GM18909 (cell line): Measurements from ENCODE around the gene NMUR2.

Experiments used
- ATAC-seq: cut with Tn5 transposase; IDR thresholded peaks from one replicate; pipeline ENCODE4 v1.9.1; 2021; ENCODE audit warnings: mild to moderate bottlenecking; ENCODE audit not compliant: unreplicated experiment, poor library complexity

The NMUR2 gene, protein sequence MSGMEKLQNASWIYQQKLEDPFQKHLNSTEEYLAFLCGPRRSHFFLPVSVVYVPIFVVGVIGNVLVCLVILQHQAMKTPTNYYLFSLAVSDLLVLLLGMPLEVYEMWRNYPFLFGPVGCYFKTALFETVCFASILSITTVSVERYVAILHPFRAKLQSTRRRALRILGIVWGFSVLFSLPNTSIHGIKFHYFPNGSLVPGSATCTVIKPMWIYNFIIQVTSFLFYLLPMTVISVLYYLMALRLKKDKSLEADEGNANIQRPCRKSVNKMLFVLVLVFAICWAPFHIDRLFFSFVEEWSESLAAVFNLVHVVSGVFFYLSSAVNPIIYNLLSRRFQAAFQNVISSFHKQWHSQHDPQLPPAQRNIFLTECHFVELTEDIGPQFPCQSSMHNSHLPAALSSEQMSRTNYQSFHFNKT

DNA sequence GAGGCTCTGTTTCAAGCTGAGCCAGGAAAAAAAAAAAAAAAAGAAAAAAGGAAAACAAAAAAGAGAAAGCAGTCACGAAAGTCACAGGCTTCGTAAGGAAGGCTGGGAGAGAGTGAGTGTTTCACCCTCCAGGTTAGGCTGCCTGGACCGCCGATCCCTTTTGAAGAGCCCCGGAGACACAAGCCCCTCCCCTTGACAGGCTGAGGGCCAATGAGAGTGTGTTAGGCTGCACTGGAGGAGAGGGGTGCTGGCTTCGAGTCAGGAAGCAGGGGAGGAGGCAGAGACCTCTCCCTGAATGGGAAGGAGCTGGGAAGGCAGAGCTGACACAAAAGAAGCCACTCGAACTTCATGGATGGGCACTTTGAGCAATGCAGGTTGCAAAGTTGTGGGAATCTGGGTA is at the start of gene NMUR2:
NMUR2 (minus strand) TSS at position 135 of the 400 bp plus-strand sequence. CDS start 166 bp downstream, outside the sequence.
- ATAC-seq, result no peak

- ATAC-seq, result no peak
Observed at GRCh38 chr5:152443935-152444334, 38.9 kb upstream of the NMUR2 start.

DNA sequence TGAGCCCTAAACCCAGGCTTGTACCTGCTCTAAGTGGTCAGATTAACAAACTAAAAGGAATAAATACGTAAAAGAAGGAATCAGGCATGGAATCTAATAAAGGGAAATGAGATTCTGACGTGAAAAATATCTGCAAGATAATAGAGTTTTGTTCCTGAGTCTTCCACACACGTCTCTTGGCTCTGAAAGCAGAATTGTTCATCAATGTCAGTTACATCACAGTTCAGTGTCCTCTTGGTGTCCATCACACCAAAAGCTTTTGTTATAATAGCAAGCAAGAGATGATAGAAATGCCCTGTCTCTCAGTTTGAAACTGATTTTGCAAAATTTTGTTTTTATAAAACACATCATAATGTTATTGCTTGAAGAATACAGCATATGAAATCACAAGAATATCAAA is 34.7 kb upstream of the NMUR2 start:
- no peak for ATAC-seq

DNA sequence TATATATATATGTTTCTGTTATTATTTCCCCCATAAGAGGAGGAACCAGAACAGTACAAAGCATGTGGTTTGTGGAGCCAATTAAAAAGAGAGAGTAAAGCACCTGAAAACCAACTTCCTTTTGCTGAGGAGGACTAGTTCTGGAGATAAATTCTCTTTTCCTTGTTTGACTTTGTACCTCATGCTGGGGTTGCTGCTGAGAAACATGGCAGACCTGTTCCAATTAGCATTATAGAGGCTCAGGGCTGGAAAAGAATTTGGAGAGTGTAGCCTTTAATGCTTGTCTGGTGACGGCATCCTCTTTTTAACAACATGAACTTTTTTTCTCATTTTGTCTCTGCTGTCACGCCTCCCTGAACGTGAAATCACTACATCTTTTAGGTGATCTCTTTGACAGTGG is 32.8 kb upstream of the NMUR2 start:
- ATAC-seq, result no peak

GRCh38 chr5:152427721-152428120 is 22.6 kb upstream of the NMUR2 start:
- no peak for ATAC-seq

GRCh38 chr5:152425083-152425482 is 20.0 kb upstream of the NMUR2 start:
- ATAC-seq, result no peak

DNA sequence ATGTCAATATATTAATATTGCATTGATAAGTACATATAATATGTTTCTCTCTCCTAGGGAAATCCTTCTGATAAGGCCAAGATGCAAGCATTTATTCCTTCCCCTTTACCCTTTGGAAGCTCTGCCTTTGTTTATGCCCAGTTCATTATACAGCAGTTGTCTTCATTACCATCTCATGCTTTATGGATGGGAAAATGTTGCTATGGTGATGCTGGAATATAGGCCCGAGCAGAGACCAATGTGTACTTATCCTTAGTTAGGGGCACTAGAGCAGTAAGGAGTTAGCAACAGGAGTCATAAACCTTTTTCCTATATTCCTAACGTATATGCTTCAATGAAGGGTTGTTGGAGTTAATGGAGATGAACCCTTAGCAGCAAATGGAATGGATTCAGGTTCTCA is 19.4 kb upstream of the NMUR2 start:
- ATAC-seq, result no peak

DNA sequence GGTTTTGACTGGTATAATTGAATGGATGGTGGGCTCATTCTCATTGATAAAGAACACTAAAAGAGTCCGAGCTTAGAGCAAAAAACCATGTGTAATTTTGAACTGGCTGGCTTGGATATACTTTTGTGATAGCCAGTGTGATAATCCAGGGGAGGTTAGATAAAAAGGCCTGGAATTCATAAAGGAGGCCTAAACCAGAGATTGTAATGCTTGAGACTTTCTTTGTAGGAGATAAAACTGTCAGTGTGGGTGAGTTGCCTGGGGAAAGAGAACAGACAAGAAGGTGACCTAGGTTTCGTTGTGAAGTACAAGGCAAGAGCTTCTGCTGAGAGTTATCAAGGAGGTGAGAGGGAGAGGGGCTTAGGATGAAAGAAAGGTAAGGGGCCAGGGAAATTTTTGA is 17.0 kb upstream of the NMUR2 start:
- no peak for ATAC-seq

DNA sequence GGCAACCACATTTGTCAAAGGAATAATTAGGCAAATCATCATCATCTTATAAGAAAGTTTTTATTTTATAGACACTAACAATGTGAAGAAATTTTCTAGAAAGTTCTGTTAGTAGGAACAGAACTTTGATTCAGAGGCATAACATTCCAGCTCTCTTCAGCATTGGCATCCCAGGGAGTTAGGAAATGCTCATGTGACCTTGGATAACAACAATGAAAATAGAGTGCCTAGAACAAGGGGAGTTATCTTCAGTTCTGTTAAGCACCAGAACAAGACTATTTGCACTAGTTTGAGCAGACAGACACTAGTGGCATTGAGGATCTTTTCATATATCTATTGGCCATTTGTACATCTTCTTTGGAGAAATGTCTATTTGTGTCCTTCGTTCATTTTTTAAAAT is 7.0 kb upstream of the NMUR2 start:
- no peak for ATAC-seq

- ATAC-seq, result no peak
Observed at GRCh38 chr5:152406082-152406481, 1.0 kb upstream of the NMUR2 start.

DNA sequence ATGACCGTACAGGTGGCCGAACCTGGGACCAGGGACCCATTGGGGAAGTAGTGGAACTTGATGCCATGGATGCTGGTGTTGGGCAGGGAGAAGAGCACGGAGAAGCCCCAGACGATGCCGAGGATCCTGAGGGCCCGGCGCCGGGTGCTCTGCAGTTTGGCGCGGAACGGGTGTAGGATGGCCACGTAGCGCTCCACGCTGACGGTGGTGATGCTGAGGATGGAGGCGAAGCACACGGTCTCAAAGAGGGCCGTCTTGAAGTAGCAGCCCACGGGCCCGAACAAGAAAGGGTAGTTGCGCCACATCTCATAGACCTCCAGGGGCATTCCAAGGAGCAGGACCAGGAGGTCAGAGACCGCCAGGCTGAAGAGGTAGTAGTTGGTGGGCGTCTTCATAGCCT is 585 bp downstream of the NMUR2 start:
- no peak for ATAC-seq

- no peak for ATAC-seq
Observed at GRCh38 chr5:152403046-152403445, 2.0 kb downstream of the NMUR2 start.

DNA sequence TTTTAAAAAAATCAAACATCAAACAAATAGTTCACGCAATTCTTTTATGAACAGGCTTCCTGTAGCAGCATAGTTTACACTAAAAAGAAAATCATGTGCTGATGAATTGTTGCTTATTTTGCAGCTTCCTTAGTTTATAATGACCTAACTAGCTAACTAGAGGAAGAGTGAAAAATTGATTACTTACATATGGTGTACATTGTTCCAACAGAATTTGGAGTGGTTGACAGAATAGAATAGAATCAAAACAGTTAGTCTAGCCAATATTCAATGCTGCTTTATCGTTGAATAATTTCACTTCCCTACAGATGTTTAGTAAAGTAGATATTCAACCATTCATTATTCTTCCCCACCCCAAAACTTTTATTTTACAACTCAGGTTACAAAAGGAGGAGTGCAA is 4.2 kb downstream of the NMUR2 start:
- ATAC-seq, result no peak

GRCh38 chr5:152397581-152397980 is 7.5 kb downstream of the NMUR2 start:
- ATAC-seq, result peak; percentile 84

GRCh38 chr5:152393441-152393840 is 11.6 kb downstream of the NMUR2 start:
- ATAC-seq, result no peak

DNA sequence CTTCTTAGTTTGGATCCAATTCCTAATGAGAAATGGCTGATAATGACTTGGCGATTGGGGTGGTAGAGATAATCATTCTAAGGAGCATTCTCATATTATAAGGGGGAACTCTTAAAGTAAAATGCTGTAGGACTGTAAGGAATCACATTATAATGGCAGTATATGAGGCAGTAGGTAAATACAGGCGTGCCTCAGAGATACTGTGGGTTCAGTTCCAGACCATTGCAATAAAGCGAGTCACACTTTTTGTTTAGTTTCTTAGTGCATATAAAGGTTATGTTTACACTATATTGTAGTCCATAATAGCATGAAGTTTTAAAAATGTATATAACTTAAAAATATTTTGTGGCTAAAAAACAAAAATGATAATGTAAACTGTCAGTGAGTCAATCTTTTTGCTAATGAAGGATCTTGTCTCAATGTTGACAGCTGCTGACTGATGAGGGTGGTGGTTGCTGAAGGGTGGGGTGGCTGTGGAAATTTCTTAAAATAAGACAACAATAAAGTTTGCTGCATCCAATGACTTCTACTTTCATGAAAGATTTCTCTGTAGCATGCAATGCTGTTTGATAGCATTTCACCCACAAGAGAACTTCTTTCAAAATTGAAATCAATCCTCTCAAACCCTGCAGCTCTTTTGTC is 15.8 kb downstream of the NMUR2 start:
- ATAC-seq, result no peak

DNA sequence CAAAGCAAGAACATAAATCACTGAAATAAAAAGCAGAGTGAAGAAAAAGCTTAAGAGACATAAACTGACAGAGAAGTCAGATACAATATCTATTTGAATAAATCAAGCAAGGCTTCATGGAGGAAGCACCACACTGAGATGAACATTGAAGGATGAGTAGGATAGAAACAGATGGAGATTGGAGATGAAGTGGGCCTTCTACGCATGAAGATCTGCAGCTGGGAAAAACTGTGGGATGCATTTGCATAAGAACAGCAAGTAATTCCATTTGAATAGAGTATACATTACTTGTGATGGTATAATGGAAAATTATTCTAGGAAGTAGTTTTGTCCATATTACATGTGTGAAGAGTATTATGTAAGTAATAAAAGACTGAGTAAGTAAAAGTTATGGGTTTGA is 16.5 kb downstream of the NMUR2 start:
- no peak for ATAC-seq

GRCh38 chr5:152380415-152381123 is 24.5 kb downstream of the NMUR2 start:
- no peak for ATAC-seq

GRCh38 chr5:152379331-152379730 is 25.7 kb downstream of the NMUR2 start:
- ATAC-seq, result no peak

- no peak for ATAC-seq
Observed at GRCh38 chr5:152378730-152379129, 26.3 kb downstream of the NMUR2 start.

- ATAC-seq, result no peak
Observed at GRCh38 chr5:152376886-152377285, 28.2 kb downstream of the NMUR2 start.
